NCI-H226 (cell line): ENCODE measurements around the gene SLC6A3.
"Not testable (repeated sequence)": the region's sequence is repeated elsewhere in the genome, so short reads cannot be mapped to it uniquely, and the experiment has no call there.

Experiments used
- DNase-seq: peaks from one replicate; pipeline ENCODE4 v3.0.0-alpha.2; 2015

SLC6A3 gene

DNA sequence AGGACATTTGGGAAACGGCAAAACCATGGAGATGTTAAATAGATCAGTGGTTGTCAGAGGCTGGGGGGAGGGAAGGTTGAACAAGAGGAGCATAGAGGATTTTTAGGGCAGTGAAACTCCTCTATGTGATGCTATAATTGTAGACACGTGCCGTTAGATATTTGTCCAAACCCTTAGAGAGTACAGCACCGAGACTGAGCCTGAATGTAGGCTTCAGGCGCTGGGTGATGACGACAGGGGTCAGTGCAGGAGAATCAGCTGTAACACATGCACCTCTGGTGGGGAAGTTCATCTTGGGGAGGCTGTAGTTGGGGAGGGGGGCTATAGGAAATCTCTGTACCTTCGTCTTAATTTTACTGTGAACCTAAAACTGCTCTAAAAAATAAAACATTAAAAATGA is 78.1 kb downstream of the SLC6A3 start:
- no peak for DNase-seq

DNA sequence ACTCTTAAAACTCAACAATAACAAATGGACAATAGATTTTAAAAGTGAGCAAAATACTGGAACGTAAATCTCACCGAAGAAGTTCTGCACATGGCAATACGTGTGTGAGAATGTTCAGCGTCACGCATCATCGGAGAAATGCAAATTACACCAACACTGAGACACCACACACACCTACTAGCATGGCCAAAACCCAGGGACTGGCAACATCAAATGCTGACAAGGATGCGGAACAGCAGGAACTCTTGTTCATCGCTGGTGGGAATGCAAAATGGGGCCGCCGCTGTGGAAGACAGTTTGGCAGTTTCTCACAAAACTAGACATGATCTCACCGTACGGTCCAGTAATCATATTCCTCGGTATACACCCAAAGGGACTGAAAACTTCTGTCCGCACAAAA is 78.7 kb downstream of the SLC6A3 start:
- DNase-seq: no peak

DNA sequence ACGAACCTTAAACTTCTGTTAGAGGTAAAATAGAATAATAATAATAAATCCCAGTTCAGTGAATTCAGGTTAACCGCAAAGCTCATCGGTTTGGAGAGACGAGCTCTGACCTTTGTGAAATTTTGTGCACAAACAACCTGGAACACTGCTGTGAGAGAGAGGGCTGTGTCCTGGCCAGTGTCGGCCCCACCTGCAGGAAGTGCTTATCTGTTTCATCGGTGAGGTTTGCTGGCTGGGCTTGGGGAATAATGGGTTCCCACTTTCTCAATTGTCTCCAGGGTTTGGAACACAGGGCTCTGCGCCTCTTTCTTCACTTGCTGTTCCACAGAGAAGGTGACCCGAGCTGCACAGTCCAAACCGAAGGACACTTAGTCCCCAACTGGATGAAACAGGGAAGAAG is 81.0 kb downstream of the SLC6A3 start:
- DNase-seq: no peak

DNA sequence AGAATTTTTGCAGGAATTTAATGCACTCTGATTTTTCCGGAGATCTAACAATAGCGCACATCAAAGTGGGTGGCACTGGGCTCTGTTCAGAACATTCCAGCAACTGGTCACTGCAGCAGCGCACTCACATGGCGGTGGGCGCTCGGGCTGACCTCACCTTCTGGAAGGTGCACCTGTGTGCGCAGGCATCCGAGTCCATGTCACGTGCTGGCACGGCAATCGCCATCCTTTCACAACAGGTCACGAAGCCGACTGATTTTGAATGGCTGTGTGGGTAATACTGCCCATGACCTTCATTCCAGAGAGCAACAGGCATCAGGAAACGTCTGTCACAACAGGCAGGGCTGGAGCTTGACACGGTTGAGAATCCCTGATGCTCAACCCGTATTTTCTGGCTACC is 81.7 kb downstream of the SLC6A3 start:
- DNase-seq: no peak

DNA sequence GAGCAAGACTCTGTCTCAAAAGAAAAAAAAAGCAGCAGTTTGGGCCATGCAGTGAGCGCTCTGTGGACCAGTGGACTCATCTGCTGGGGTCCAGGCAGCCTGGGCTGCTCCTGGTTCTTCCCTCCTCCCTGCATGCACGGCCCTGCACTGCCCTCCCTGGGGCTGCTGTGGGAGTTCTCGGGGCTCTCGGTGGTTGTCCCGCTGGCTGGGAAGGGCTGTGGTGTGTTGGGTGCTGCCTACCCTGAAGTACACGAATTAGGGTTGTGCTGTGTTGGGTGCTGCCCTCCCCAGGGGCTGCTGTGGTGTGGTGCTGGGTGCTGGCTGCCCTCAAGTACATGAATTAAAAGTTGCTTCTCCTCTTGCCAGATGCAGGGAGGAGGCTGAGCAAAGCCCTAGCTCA is 82.1 kb downstream of the SLC6A3 start:
- no peak for DNase-seq

DNA sequence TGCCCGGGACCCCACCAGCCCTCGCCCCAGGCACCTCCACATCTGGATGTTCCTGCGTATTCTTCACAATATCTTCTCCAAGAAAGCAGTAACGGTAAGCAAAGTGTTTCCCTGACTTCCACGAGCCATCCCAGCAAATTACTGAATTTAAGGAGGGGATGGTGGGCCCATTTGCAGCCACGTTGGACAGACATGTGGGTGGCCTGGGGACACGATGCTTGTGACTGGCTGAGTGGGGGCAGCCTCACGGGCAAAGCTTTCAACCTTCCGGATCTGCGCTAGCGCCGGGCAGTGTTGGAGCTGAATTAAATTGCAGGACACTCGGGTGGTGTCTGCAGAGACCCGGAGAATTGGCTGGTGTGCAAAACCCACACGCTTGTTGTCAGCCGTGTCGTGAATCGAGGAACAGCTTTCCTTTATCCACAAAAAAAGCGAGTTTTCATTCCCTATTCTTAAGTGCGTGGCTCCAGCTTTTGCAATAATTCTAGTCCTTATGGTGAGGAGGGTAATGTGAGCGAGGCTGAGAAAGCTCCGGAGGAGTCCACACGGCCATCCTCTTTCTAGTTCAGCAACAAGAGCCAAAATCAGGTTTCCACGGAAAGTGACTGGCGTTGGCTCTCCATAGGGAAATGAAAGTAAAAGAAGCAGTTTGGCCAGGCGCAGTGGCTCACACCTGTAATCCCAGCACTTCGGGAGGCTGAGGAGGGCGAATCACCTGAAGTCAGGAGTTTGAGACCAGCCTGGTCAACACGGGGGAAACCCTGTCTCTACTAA is 82.8 kb downstream of the SLC6A3 start:
- no peak for DNase-seq

DNA sequence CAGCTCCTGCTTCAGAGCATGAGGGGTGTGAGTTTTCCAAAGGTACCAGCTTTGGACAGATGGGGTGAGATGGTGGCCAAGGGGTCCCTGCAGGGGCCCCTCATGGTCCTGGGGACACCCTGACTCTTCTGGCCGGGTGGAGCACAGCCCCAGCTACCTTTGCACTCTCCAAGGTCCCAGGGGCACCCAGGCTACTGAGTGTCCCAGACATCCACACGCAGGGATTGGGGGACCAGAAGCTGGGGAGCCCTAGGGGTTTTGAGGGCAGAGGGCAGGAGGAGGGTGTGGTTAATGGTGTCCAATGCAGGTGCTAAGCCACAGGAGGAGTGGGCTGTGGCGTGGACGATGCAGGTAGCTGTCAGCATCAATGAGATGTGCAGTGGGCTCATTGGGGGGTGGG is 84.4 kb downstream of the SLC6A3 start:
- no peak for DNase-seq

DNA sequence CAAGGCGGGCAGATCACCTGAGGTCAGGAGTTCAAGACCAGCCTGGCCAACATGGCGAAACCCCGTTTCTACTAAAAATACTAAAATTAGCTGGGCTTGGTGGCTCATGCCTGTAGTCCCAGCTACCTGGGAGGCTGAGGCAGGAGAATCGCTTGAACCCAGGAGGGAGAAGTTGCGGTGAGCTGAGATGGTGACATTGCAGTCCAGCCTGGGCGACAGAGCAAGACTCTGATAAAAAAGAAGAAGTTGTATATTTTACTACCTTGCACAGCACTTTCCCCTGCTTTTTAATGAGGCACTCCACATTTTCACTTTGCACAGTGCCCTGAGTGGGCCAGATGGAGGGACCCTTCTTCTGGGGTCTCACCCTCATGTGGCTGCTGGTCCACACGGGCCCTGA is 84.9 kb downstream of the SLC6A3 start:
- not testable (repeated sequence) for DNase-seq

DNA sequence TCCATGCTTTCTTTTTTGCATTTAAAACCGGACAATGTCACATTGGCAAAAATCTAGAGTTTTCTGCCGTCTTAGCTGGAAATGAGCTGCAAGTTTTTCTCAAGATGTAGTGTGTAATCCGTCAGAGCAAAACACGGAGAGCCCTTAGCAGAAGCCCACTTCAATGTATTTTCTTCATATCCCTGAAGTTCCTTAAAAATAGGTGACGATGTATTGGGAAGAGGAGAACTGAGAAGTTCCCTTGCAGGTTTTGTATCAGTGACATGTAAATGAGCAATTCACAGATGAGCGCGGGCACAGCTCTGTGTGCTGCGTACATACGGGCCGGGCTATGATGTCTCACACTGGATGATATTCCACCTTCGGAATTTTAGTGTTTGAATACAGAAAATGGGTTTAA is 85.5 kb downstream of the SLC6A3 start:
- no peak for DNase-seq

DNA sequence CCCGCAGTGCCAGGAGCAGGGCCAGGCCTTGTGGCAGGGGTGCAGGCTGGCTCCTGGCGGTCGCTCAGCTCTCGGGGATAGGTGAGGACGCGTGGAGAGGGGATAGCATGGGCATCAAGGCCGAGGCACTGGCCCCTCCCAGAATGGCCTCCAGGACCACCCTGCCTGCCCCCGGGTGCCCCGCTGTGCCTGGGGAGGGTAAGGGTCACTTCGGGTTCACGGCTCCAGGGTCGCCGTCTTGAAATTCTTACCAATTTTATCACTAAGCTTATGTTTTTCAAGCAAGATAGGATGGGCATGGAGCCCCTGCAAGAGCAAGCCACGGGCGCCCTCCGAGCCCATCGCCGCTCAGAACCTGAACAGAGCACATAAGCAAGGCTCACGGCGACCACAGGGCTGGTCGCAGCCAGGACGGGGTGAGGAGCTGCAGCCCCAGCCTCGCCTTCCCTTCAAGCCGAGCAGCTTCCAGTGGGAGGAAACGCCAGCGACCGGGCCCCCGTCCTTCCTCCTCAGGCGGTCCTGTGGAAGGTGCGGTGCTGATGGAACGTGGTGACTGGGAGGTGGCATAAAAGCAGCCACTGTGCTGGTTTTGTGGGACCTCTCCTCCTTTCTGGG is 86.1 kb downstream of the SLC6A3 start:
- no peak for DNase-seq

DNA sequence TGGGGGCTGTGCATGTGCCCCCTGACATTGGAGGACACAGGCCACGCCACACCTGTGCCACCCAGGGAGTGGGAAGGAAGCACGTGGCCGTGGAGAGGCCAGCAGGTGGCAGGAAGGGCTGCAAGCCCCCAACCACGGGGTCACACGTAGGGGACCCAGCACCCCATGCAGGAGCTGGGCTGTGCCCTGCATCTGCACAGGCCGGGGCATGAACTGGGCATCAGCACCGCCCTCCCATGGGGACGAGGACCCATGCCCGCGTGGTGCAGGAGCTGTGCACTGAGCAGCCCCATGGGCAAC is 86.6 kb downstream of the SLC6A3 start:
- no peak for DNase-seq

DNA sequence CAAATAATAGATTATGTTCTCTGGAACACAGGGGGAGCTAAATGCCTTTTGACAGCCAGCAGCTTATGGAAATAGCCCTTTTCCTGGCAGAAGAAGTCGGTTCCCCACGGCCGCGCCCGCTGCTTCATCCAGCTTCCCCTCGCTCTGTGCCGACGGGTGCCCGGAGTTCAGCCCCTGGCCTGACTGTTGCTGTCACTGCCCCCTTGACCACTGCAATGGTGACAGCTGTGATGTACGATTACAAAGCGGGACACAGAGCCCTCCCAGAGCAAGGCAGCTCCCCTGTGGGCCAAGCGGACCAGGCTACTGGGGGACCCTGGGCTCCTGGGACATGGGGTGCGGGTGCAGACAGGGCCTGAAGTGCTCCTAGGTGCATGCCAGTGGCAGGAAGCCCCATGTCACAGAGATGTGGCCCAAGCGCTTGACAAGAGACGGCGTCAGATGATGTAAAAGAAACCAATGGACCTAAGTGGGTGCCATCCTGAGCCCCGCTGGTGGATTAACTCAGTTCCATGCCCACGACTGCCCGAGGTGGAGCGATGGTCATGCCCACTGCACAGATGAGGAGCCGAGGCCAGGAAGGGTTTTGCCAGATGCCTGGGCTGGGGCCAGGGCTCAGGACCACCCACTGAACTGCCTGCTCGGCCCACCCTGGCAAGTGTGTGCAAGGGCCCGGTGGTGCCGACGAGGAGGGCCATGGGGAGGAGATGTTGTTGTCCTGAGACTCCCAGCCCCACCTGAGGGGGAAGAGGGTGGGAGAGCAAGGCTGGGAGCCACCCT is 87.1 kb downstream of the SLC6A3 start:
- no peak for DNase-seq

DNA sequence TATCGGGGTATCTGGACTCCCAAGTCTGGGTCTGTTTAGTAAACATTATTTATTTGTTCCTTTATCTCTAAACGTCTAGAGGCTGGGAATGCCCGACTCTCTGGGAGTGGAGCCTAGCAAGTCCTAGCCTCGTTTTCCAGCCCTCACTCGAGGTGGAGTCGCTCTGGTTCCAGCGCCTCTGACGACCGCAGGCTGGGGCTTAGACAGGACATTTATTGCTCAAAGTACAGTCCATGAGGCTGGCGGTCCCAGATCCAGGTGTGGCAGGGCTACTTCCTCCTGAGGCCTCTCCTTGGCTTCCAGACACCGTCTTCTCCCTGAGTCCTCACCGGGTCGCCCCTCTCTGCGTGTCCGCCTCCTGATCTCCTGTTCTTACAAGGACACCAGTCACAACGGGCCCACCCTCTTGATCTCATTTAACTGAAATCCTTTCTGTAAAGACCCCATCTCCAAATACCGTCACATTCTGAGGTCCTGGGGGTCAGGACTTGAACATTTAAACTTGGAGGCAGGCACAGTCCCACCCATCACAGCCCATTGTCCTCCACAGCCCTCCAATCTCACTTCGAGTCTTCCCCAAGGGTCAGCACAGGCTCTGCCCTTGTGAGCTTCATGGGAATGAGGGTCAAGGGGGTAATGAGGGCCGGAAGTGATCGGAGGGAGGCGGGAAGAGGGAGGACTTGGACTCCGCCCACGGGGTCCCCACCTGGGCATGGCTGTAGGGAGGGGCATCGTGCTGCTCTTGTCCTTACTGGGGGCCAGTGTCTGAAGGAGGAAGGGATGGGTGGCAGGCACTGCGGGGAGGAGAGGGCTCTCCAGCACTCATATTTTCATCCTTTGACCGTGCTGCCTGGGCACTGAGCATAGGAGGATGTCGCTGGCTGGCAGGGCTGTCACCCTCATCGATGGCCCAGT is 88.1 kb downstream of the SLC6A3 start:
- no peak for DNase-seq

DNA sequence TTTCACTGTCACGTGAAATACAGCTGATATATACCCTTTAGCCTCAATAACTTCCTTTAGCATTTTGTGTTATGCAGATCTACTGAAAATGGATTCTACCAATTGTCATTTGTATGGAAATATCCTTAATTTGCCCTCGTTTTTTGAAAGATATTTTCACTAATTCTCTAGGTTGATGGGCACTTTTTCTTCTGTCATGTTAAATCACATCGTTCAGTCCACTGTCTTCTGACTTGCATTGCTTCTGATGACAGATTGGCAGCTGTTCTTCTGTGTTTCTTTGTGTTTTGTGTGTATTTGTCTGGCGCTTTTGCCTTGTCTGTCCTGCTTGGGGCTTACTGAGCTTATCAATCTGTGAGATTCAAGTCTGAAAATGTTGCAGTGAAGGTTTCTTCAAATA is 90.7 kb downstream of the SLC6A3 start:
- DNase-seq: no peak

DNA sequence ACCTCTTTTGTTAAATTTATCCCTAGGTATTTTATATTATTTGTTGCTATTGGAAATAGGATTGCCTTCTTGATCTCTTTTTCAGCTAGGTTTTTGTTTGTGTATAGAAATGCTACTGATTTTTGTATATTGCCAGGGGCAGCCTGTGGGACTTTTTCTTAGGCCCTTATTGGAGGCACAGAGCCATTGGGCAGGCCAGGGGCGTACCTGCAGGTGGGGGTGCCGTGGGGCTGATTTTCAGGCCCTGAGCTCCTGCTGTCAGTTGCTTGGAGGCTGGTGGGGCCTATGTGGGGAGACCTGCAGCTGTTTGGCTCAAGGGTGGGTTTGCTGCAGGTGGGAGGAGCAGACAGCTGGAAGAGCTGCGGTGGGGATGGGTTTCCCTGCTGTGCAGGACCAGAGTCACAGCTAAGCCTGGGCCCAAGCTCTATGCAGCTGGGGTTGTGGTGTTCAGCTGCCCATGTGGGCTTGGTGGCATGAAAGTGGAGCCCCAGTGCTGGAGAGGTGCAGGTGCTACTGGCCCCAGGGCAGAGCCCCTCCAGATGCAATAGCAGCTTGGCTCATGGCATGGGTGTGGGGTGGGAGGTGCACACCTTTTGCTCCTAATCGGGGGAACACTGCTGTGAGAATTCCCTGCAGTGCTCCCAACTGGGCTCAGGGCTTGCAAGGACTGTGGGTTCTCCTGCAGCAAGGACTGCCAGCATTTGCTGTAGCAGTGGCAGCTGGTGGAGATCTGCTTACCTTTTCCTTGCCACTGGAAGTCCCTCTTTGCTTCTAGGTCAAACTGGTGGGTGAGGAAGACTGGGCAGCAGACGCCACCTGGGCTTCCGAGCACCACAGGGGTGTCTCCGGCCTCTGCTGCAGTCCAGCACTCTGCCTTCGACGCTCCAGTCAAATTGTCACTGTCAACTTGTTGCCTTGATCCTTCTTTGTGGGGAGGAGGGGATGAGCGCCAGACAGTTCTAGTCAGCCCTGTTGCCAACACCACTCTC is 92.7 kb downstream of the SLC6A3 start:
- DNase-seq: no peak

DNA sequence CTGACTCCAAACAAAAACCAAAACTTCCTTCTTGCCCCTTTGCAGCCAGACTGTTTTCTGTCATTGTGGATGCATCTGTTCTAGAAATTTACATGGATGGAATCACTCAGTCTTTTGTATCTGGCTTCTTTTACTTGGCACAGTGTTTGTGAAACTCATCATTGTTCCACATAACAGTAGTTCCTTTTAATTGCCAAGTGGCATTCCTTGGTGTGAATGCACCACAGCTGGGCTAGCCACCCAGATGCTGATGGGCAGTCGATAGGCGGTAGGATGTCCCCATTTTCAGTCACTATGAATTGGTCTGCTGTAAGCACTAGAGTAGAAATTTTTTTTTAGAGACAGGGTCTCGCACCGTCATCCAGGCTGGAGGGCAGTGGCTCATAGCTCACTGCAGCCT is 94.1 kb downstream of the SLC6A3 start:
- DNase-seq: no peak

DNA sequence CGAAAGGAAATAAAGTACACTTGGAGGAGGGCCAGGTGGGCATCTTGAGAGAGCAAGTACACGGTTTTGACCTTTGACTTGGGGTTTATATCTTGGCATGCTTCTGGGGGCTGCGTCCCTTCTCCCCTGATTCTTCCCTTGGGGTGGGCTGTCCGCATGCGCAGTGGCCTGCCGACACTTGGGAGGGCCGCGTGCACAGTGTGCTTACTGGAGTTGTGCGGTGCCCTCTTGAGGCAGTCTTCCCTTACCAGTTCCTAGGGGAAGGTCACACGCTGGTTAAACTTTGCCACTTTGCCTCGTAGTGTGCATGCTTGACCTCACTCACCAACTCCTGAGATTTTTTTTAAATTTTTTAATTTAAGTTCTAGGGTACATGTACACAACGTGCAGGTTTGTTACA is 96.0 kb downstream of the SLC6A3 start:
- no peak for DNase-seq

DNA sequence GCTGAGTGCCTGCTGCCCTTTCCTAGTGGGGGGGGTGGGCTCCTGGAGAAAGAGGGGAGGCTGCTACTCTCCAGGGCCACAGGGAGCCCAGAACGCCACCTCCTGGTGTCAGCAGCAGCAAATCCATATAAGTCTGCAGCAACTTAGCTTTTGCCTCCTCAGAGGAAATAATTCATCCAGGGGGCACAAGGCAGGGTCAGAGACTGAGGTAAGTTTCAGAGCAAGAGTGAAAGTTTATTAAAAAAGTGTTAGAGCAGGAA is 96.3 kb downstream of the SLC6A3 start:
- no peak for DNase-seq

DNA sequence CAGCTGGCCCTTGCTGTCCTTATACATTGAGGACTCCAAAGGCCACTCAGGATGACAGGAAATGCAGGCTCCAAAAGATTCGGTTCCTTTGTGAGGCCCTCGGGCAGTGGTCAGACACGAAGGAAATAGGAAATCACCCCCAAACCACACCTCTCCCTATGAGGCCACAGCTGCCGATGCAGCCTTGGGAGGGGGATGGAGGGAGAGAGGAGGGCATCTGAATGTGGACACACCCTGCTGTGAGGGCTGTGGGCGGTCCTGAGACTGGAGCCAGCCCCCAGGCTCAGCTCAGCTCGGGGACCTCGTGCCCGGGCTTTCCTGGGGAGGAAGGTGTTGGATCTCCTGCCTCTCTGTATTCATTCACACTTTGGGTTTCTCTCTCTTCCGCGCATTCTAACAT is 97.7 kb downstream of the SLC6A3 start:
- no peak for DNase-seq

DNA sequence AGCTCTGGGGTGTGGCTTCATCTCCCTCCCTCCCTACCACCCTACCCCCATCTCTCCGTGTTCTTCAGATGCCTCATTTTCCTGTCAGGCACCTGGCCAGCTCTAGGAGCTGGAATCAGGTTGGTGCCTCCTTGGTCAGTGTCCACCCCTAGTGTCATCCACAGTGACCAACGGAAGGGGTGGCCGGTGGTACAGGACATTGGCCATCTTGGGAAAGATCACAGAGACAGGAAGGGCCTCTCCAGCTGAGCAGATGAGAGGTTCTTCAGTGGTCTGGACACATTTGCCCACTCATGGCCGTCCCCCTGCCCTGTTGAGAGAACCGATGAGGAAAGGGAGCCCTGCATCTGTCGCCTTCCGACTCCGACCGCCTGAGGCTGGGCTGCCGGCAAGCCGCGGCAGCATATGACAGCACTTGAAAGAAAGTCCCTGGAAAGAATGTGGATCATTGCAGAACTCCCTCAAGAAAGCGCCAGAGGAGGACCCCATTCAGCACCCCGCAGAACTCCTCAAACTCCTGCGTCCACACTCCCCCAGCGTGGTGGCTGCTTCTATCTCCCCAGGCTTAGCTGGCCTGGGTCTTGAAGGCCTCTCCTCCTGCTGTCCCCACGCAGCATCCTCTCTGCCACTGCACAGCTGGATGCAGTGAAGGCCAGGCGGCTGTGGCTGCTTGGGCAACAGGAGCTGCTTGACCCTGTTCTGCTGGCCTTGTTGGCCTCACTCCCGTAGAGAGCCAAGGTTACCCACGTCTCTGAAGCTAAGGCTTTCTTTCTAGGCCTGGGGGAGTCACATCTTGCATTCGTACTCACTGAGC is 98.4 kb downstream of the SLC6A3 start:
- DNase-seq: no peak

DNA sequence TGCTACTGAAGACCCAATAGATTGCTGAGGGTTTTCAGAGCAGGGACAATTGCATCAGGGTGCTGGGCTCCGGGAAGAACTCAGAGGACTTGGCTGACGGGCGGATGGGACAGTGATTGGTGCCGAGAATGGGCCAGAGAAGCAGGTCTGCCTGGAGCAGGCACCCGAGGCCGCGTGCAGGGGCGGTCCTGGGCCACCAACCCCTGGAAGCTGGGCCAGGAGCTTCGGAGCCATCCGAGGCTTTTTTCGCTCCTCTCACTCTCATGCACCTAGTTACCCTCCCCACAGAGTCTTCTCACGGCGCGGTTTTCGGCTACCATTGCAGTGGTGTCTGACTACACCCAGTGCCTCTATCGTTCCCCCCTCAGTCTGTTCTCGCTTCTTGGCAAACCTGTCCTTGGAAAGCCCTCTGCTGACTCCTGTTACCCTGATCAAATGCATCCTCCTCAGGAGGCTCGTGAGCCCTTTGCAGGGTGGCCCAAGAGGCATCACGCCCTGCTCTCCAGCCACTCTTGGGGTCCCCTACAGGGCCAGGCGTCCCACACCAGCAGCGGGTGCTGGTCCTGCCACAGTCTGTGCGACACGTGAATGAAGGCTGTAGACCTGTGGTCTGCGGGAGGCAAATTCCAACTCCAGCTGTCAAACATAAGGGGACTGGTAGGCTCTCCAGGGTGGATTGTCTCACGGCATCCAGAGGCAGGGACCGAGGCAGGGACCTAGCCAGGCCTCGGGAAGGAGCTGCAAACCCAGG is 99.2 kb downstream of the SLC6A3 start:
- no peak for DNase-seq
